HCT116 (cell line): ENCODE data around the gene EPHB3. TPM values are rescaled to one million over a fixed set of nuclear protein-coding genes. Genes with fewer than 3 reads are reported as not detected.

Source experiments
- ATAC-seq: fragments of 200-7000 bp; cut with Tn5 transposase; 2 replicates; pipeline ENCODE4 v1.9.1; 2020; ENCODE audit warnings: mild to moderate bottlenecking, moderate library complexity
- BruUV-seq: library from RNA; stranded (reverse); fragments of 400-500 nt; replicated peaks from 2 replicates; lab custom pipeline; 2021; lab: Mats Ljungman, UMichigan
- CTCF ChIA-PET: fragments of 300-600 bp; sonication (Branson Sonifier 250); formaldehyde crosslinking; loops from one replicate; lab custom pipeline; 2021; ENCODE audit warnings: antibody characterized with exemption; lab: Charles Lee
- POLR2A ChIA-PET: fragments of 300-600, 350-600 bp; sonication (Branson Sonifier 250); formaldehyde crosslinking; loops from one replicate; lab custom pipeline; 2021; ENCODE audit warnings: antibody characterized with exemption; lab: Charles Lee
- RAD21 ChIA-PET, 2 experiments: fragments of 300-600 bp; sonication (Branson Sonifier 250); formaldehyde crosslinking; loops; one replicate each; lab custom pipeline; 2023; ENCODE audit warnings: low total read pairs in 2 of 2; ENCODE audit not compliant: uncharacterized antibody in 2 of 2, unreplicated experiment in 2 of 2, low non-redundant PET in 1 of 2; lab: Charles Lee
- DNase-seq: peaks from one replicate; pipeline ENCODE4 v3.0.0-alpha.2; 2010; ENCODE audit warnings: low read depth, low spot score
- H2AFZ ChIP-seq: fragments of 200-600 bp; shearing (Covaris generic), sonication (generic); 2 replicates; pipeline ENCODE4 v1.6.1; 2017; ENCODE audit warnings: low read depth, mixed run types, mixed read lengths, antibody characterized with exemption, low read length; ENCODE audit not compliant: poor library complexity, severe bottlenecking
- H3K27ac ChIP-seq: 2 replicates; pipeline ENCODE4 v1.5.1; 2012; ENCODE audit warnings: low read depth, low read length
- H3K27me3 ChIP-seq: fragments of 200-600 bp; sonication (generic); 2 replicates; pipeline ENCODE4 v1.6.1; 2016; ENCODE audit warnings: mixed run types, low read length, mixed read lengths; ENCODE audit not compliant: insufficient read depth
- H3K36me3 ChIP-seq, 2 experiments: fragments of 200-500 bp in 1 of 2; fragments of 200-600 bp in 1 of 2; sonication (Bioruptor generic) in 1 of 2; sonication (generic) in 1 of 2; 2 replicates each; pipeline versions ENCODE4 v1.5.1 to v1.6.1; 2014 to 2016; ENCODE audit warnings: low read length in 2 of 2, inconsistent platforms in 1 of 2, mixed read lengths in 1 of 2, mixed run types in 1 of 2; ENCODE audit not compliant: insufficient read depth in 2 of 2, control insufficient read depth in 1 of 2
- H3K4me1 ChIP-seq, 2 experiments: fragments of 200-600 bp in 1 of 2; sonication (generic) in 1 of 2; 2 replicates each; pipeline versions ENCODE4 v1.5.1 to v1.6.1; 2012 to 2017; ENCODE audit warnings: low read length in 2 of 2, inconsistent platforms in 1 of 2, mild to moderate bottlenecking in 1 of 2, mixed read lengths in 1 of 2, mixed run types in 1 of 2, moderate library complexity in 1 of 2; ENCODE audit not compliant: insufficient read depth in 2 of 2, control insufficient read depth in 1 of 2
- H3K4me2 ChIP-seq: fragments of 200-600 bp; sonication (generic); 2 replicates; pipeline ENCODE4 v1.6.1; 2017; ENCODE audit warnings: mixed run types, low read length, mixed read lengths
- H3K4me3 ChIP-seq, 2 experiments: fragments of 200-600 bp in 1 of 2; sonication (generic) in 1 of 2; replicated peaks in 1 of 2; 2 replicates each; pipeline ENCODE4 v1.5.1; 2011 to 2016; ENCODE audit warnings: low read length in 2 of 2, control low read depth in 1 of 2, low read depth in 1 of 2, mild to moderate bottlenecking in 1 of 2, mixed read lengths in 1 of 2, mixed run types in 1 of 2
- H3K79me2 ChIP-seq: fragments of 200-600 bp; sonication (generic); 2 replicates; pipeline ENCODE4 v1.6.1; 2017; ENCODE audit warnings: mild to moderate bottlenecking, mixed run types, low read length, moderate library complexity, mixed read lengths; ENCODE audit not compliant: insufficient read depth
- H3K9ac ChIP-seq: fragments of 200-600 bp; sonication (generic); 2 replicates; pipeline ENCODE4 v1.6.1; 2016; ENCODE audit warnings: low read length, mixed read lengths
- H3K9me2 ChIP-seq: fragments of 200-600 bp; sonication (generic), shearing (Covaris generic); 2 replicates; pipeline ENCODE4 v1.6.1; 2017; ENCODE audit warnings: mixed run types, mild to moderate bottlenecking, moderate library complexity; ENCODE audit not compliant: insufficient read depth
- H3K9me3 ChIP-seq, 2 experiments: fragments of 200-500 bp in 1 of 2; fragments of 200-600 bp in 1 of 2; sonication (Bioruptor generic) in 1 of 2; sonication (generic) in 1 of 2; 2 replicates each; pipeline ENCODE4 v1.6.1; 2014 to 2017; ENCODE audit warnings: low read length in 2 of 2, mixed read lengths in 2 of 2, inconsistent platforms in 1 of 2, low read depth in 1 of 2, mild to moderate bottlenecking in 1 of 2, mixed run types in 1 of 2, moderate library complexity in 1 of 2; ENCODE audit not compliant: control insufficient read depth in 1 of 2, insufficient read depth in 1 of 2
- H4K20me1 ChIP-seq: fragments of 200-600 bp; sonication (generic), shearing (Covaris generic); 2 replicates; pipeline ENCODE4 v1.6.1; 2017; ENCODE audit warnings: mixed run types, mild to moderate bottlenecking, moderate library complexity; ENCODE audit not compliant: insufficient read depth
- ATF3 ChIP-seq: IDR thresholded peaks from 2 replicates; pipeline ENCODE4 v1.6.1; 2012
- CEBPB ChIP-seq: IDR thresholded peaks from 2 replicates; pipeline ENCODE4 v1.6.1; 2012; ENCODE audit warnings: low read depth
- CTCF ChIP-seq, 3 experiments: fragments of 200-600 bp in 1 of 3; sonication (generic) in 1 of 3; IDR thresholded peaks in 2 of 3; conservative IDR thresholded peaks in 1 of 3; 2 replicates each; pipeline ENCODE4 v1.5.1; 2012 to 2017; ENCODE audit warnings: low read depth in 2 of 3, low read length in 2 of 3, antibody characterized with exemption in 1 of 3, borderline replicate concordance in 1 of 3, control low read depth in 1 of 3, mild to moderate bottlenecking in 1 of 3, mixed read lengths in 1 of 3, mixed run types in 1 of 3, moderate library complexity in 1 of 3; ENCODE audit not compliant: insufficient read depth in 1 of 3
- EGR1 ChIP-seq: IDR thresholded peaks from 2 replicates; pipeline ENCODE4 v1.6.1; 2012; ENCODE audit warnings: low read depth
- EZH2 ChIP-seq: fragments of 200-600 bp; sonication (generic); IDR thresholded peaks from 2 replicates; pipeline ENCODE4 v1.6.1; 2017; ENCODE audit warnings: antibody characterized with exemption, mixed run types
- FOSL1 ChIP-seq: IDR thresholded peaks from 2 replicates; pipeline ENCODE4 v1.6.1; 2012; ENCODE audit warnings: low read depth
- JUND ChIP-seq: IDR thresholded peaks from 2 replicates; pipeline ENCODE4 v1.6.1; 2012
- POLR2AphosphoS5 ChIP-seq: IDR thresholded peaks from 2 replicates; pipeline ENCODE4 v1.6.1; 2011; ENCODE audit warnings: mild to moderate bottlenecking, low read depth, low read length, moderate library complexity
- SRF ChIP-seq: IDR thresholded peaks from 2 replicates; pipeline ENCODE4 v1.6.1; 2012; ENCODE audit warnings: low read depth
- TCF7L2 ChIP-seq: IDR thresholded peaks from 2 replicates; pipeline ENCODE4 v1.7.0; 2011; ENCODE audit warnings: borderline replicate concordance, inconsistent platforms; ENCODE audit not compliant: insufficient read depth, insufficient read length; ENCODE audit errors: extremely low read depth
- ZFX ChIP-seq: fragments of 450-650 bp; IDR thresholded peaks from 2 replicates; pipeline ENCODE4 v1.6.1; 2017
- ZNF274 ChIP-seq: fragments of 200-500 bp; sonication (Bioruptor generic); IDR thresholded peaks from 2 replicates; pipeline ENCODE4 v1.6.1; 2014; ENCODE audit warnings: mild to moderate bottlenecking, low read depth, low read length, inconsistent platforms
- intact Hi-C: fragments of 100-400 bp; cut with micrococcal nuclease; formaldehyde crosslinking; loops from 2 replicates; pipeline ENCODE4 v1.10.0; 2022
- total RNA-seq: library from RNA; stranded (reverse); gene quantifications from one replicate; pipeline ENCODE4 v1.2.1, GENCODE V29; 2021; ENCODE audit not compliant: unreplicated experiment

Gene EPHB3
- total RNA-seq, 1 experiment from 2014 or later = 6.5 TPM

DNA sequence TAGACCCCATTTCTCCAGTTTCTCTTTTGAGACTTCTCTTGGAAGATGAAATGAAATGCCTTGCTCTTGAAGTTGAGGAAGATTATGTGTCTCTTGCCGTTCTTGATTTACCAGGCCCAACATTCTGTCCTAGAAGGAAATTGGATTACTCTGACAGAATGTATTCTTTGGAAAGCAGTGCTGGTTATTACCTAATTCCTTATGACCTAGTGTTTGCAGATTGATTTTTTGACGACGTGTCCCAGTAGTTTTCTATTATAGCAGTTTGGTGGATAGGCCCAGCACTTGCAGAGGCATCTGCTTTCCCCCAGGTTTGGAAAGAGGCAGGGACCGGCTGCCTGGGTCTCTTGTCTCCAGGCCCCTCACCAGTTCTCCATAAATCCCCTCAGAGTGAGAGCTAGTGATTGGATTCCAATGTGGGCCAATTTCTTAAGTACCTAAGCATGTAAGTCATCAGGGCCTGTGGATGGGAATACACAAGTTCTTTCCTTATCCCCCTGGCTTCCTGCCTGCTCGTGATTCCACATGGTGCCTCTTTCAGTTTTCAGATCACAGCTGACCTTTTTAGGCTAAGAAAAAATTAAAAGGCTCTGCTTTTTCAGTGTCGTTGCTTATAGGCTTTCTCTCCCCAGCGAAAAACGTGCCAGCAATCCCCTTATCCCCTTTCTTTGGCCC, 50.2 kb downstream of the EPHB3 start:
- Histone ChIP-seq H2AFZ (no peak overlapping the region), H3K4me1 (no peaks in the 10 kb centered on the region), H4K20me1 (no peaks in the 10 kb centered on the region), H3K36me3 (no peaks in the 10 kb centered on the region), H3K27me3 (peaks cover 5% of the 10 kb centered on the region; the same call in 1 of the 2 replicates), H3K79me2 (no peaks in the 10 kb centered on the region), H3K9me2 (no peaks in the 10 kb centered on the region), H3K27ac (no peak overlapping the region), H3K4me3 (no peak overlapping the region), H3K9ac (no peak overlapping the region), H3K4me2 (no peak overlapping the region), H3K9me3 (no peaks in the 10 kb centered on the region)
- ChIA-PET CTCF (no interaction called here), POLR2A (no interaction called here), RAD21 (no interaction called here)
- BruUV-seq = no TSS peak
- intact Hi-C loops = no loop called here
- DNase-seq (no peak), ATAC-seq (no peak)
- TF ChIP-seq EGR1 (no peak), CTCF (IDR thresholded peaks at IDR 0.05 in 2 of 3, conservative IDR thresholded peaks at IDR 0.05 in 1 of 3; ENCODE audit: borderline replicate concordance in 1 of 3, insufficient read depth in 1 of 3, low read depth in 2 of 3, low read length in 2 of 3) (no peak), CEBPB (no peak), TCF7L2 (no peak), JUND (no peak), POLR2AphosphoS5 (no peak), SRF (no peak), FOSL1 (no peak), ZNF274 (no peak), EZH2 (no peak), ATF3 (no peak), ZFX (no peak)
